Measurements from ENCODE around the gene ARHGEF4. TPM values are rescaled to one million over a fixed set of nuclear protein-coding genes. Genes with fewer than 3 reads are reported as not detected.
"Not testable (repeated sequence)": the region's sequence is repeated elsewhere in the genome, so short reads cannot be mapped to it uniquely, and the experiment has no call there.

The ARHGEF4 gene
- total and polyA plus RNA-seq, 2 donors = 2.9 to 6.5 TPM

GRCh38 chr2:131056204-131056931, 219.7 kb downstream of the ARHGEF4 start:
- Histone ChIP-seq H3K36me3 (ENCODE audit: control insufficient read depth in 2 of 2, insufficient read depth in 2 of 2, low read length in 1 of 2) (peaks cover 67 to 75% of the 10 kb centered on the region in 2 donors), H3K4me3 (ENCODE audit: low read length in 2 of 2) (no peak overlapping the region)

DNA sequence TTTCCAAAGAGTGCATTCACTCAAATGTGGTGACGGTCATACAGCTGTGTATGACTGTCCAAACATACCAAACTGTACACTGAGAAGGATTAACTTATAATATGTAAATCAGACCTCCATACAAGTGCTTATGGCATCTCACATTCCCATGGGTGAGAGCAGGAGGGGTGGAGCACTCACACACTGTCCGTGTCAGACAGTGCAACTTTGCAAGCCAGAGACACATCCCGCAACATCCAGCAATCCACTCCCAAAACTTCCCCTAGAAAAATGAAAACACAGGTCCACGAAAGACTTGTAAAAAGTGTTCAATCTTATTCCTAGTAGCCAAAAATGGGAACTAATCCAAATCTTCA, 220.2 kb downstream of the ARHGEF4 start:
- H3K36me3 ChIP-seq (ENCODE audit: control insufficient read depth in 2 of 2, insufficient read depth in 2 of 2, low read length in 1 of 2) = peaks cover 65 to 72% of the 10 kb centered on the region in 2 donors
- 96% methylated on average over 4 of the region's 4 CpGs for WGBS
- peaks cover 0 to 4% of the 10 kb centered on the region in 2 donors for H3K4me1 ChIP-seq (ENCODE audit: control insufficient read depth in 2 of 2, insufficient read depth in 2 of 2, low read length in 2 of 2)

More at GRCh38 chr2:131056204-131056931, 219.7 kb downstream of the ARHGEF4 start:
- H3K27me3 ChIP-seq (ENCODE audit: control insufficient read depth in 2 of 2, insufficient read depth in 1 of 2, low read length in 1 of 2) = no peaks in the 10 kb centered on the region
- no peak overlapping the region for H3K27ac ChIP-seq (ENCODE audit: low read depth in 1 of 2, low read length in 1 of 2)
- H3K9me3 ChIP-seq (ENCODE audit: control insufficient read depth in 2 of 2, insufficient read depth in 1 of 2, low read length in 1 of 2) = no peaks in the 10 kb centered on the region
- peaks cover 0 to 4% of the 10 kb centered on the region in 2 donors for H3K4me1 ChIP-seq (ENCODE audit: control insufficient read depth in 2 of 2, insufficient read depth in 2 of 2, low read length in 2 of 2)
- WGBS = 92% methylated on average over 5 of the region's 5 CpGs
- DNase-seq (ENCODE audit: low read depth in 6 of 9, low spot score in 9 of 9) = no peak

DNA sequence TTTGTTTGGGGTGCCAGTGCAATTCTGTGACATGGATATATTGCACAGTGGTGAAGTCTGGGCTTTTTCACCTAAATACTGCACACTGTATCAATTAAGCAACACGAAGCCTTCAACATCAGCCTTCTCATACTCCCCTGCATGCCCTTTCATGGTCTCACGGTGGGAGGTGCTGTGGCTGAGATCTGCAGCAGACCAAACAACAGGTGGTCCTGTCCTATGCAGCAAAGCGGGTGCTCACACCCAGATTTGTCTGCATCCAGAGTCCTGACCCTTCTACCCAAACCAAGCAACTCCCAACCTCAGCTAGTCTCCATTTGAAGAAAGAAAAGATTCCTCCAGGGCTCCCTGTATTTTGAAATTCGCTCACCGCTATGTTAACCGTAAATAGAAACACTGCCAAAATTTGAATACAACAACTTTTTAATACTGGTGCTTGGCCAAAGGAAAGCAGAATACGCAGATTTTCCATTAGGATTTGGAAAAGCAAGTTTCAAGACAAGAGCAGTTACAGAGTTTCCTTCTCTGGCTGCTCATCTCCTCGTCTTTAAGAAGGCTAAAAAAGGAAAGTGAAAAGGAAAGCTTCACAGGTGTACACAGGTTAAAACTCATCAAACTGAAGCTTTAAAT, 221.6 kb downstream of the ARHGEF4 start:
- no peak overlapping the region for H3K27ac ChIP-seq (ENCODE audit: low read depth in 1 of 2, low read length in 1 of 2)
- H3K9me3 ChIP-seq (ENCODE audit: control insufficient read depth in 2 of 2, insufficient read depth in 1 of 2, low read length in 1 of 2) = peaks cover 0 to 1% of the 10 kb centered on the region in 2 donors
- H3K27me3 ChIP-seq (ENCODE audit: control insufficient read depth in 2 of 2, insufficient read depth in 1 of 2, low read length in 1 of 2) = no peaks in the 10 kb centered on the region
- H3K36me3 ChIP-seq (ENCODE audit: control insufficient read depth in 2 of 2, insufficient read depth in 2 of 2, low read length in 1 of 2) = peaks cover 61 to 66% of the 10 kb centered on the region in 2 donors
- no peak overlapping the region for H3K4me3 ChIP-seq (ENCODE audit: low read length in 2 of 2)
- peaks cover 0 to 4% of the 10 kb centered on the region in 2 donors for H3K4me1 ChIP-seq (ENCODE audit: control insufficient read depth in 2 of 2, insufficient read depth in 2 of 2, low read length in 2 of 2)
- WGBS = 90% methylated on average over 8 of the region's 8 CpGs
- DNase-seq (ENCODE audit: low read depth in 6 of 9, low spot score in 9 of 9) = no peak

More for the DNA sequence above, 220.2 kb downstream of the ARHGEF4 start:
- no peaks in the 10 kb centered on the region for H3K9me3 ChIP-seq (ENCODE audit: control insufficient read depth in 2 of 2, insufficient read depth in 1 of 2, low read length in 1 of 2)
- no peaks in the 10 kb centered on the region for H3K27me3 ChIP-seq (ENCODE audit: control insufficient read depth in 2 of 2, insufficient read depth in 1 of 2, low read length in 1 of 2)
- H3K27ac ChIP-seq (ENCODE audit: low read depth in 1 of 2, low read length in 1 of 2) = no peak overlapping the region
- DNase-seq (ENCODE audit: low read depth in 6 of 9, low spot score in 9 of 9) = no peak
- no peak overlapping the region for H3K4me3 ChIP-seq (ENCODE audit: low read length in 2 of 2)

- H3K9me3 ChIP-seq (ENCODE audit: control insufficient read depth in 2 of 2, insufficient read depth in 1 of 2, low read length in 1 of 2) = peaks cover 0 to 1% of the 10 kb centered on the region in 2 donors
- no peaks in the 10 kb centered on the region for H3K27me3 ChIP-seq (ENCODE audit: control insufficient read depth in 2 of 2, insufficient read depth in 1 of 2, low read length in 1 of 2)
- no peak for DNase-seq (ENCODE audit: low read depth in 6 of 9, low spot score in 9 of 9)
- WGBS = 97% methylated on average over 4 of the region's 4 CpGs
- no peak overlapping the region for H3K27ac ChIP-seq (ENCODE audit: low read depth in 1 of 2, low read length in 1 of 2)
- no peak overlapping the region for H3K4me3 ChIP-seq (ENCODE audit: low read length in 2 of 2)
- H3K36me3 ChIP-seq (ENCODE audit: control insufficient read depth in 2 of 2, insufficient read depth in 2 of 2, low read length in 1 of 2) = peaks cover 63% of the 10 kb centered on the region in 2 donors
- H3K4me1 ChIP-seq (ENCODE audit: control insufficient read depth in 2 of 2, insufficient read depth in 2 of 2, low read length in 2 of 2) = peaks cover 0 to 4% of the 10 kb centered on the region in 2 donors
Observed at GRCh38 chr2:131058920-131059319, 222.2 kb downstream of the ARHGEF4 start.

GRCh38 chr2:131063501-131064283, 227.0 kb downstream of the ARHGEF4 start:
- H3K9me3 ChIP-seq (ENCODE audit: control insufficient read depth in 2 of 2, insufficient read depth in 1 of 2, low read length in 1 of 2) = peaks cover 0 to 1% of the 10 kb centered on the region in 2 donors
- no peaks in the 10 kb centered on the region for H3K27me3 ChIP-seq (ENCODE audit: control insufficient read depth in 2 of 2, insufficient read depth in 1 of 2, low read length in 1 of 2)
- no peak overlapping the region for H3K4me3 ChIP-seq (ENCODE audit: low read length in 2 of 2)
- no peak overlapping the region for H3K27ac ChIP-seq (ENCODE audit: low read depth in 1 of 2, low read length in 1 of 2)
- WGBS = 98% methylated on average over 11 of the region's 11 CpGs
- H3K36me3 ChIP-seq (ENCODE audit: control insufficient read depth in 2 of 2, insufficient read depth in 2 of 2, low read length in 1 of 2) = peaks cover 41 to 56% of the 10 kb centered on the region in 2 donors
- no peaks in the 10 kb centered on the region for H3K4me1 ChIP-seq (ENCODE audit: control insufficient read depth in 2 of 2, insufficient read depth in 2 of 2, low read length in 2 of 2)
- no peak for DNase-seq (ENCODE audit: low read depth in 6 of 9, low spot score in 9 of 9)

GRCh38 chr2:131064589-131065512, 228.1 kb downstream of the ARHGEF4 start:
- Histone ChIP-seq H3K27ac (ENCODE audit: low read depth in 1 of 2, low read length in 1 of 2) (no peak overlapping the region), H3K36me3 (ENCODE audit: control insufficient read depth in 2 of 2, insufficient read depth in 2 of 2, low read length in 1 of 2) (peaks cover 37 to 55% of the 10 kb centered on the region in 2 donors), H3K4me3 (ENCODE audit: low read length in 2 of 2) (no peak overlapping the region), H3K27me3 (ENCODE audit: control insufficient read depth in 2 of 2, insufficient read depth in 1 of 2, low read length in 1 of 2) (no peaks in the 10 kb centered on the region), H3K4me1 (ENCODE audit: control insufficient read depth in 2 of 2, insufficient read depth in 2 of 2, low read length in 2 of 2) (no peaks in the 10 kb centered on the region), H3K9me3 (ENCODE audit: control insufficient read depth in 2 of 2, insufficient read depth in 1 of 2, low read length in 1 of 2) (peaks cover 0 to 1% of the 10 kb centered on the region in 2 donors)
- DNase-seq (ENCODE audit: low read depth in 6 of 9, low spot score in 9 of 9) = no peak
- 96% methylated on average over 14 of the region's 14 CpGs for WGBS

GRCh38 chr2:131067465-131068125, 230.9 kb downstream of the ARHGEF4 start:
- DNase-seq (ENCODE audit: low read depth in 6 of 9, low spot score in 9 of 9) = no peak
- Histone ChIP-seq H3K4me1 (ENCODE audit: control insufficient read depth in 2 of 2, insufficient read depth in 2 of 2, low read length in 2 of 2) (no peaks in the 10 kb centered on the region), H3K27ac (ENCODE audit: low read depth in 1 of 2, low read length in 1 of 2) (no peak overlapping the region), H3K27me3 (ENCODE audit: control insufficient read depth in 2 of 2, insufficient read depth in 1 of 2, low read length in 1 of 2) (no peaks in the 10 kb centered on the region), H3K9me3 (ENCODE audit: control insufficient read depth in 2 of 2, insufficient read depth in 1 of 2, low read length in 1 of 2) (peaks cover 0 to under 1% of the 10 kb centered on the region in 2 donors), H3K36me3 (ENCODE audit: control insufficient read depth in 2 of 2, insufficient read depth in 2 of 2, low read length in 1 of 2) (peaks cover 44 to 63% of the 10 kb centered on the region in 2 donors), H3K4me3 (ENCODE audit: low read length in 2 of 2) (no peak overlapping the region)
- 94% methylated on average over 2 of the region's 2 CpGs for WGBS

- H3K9me3 ChIP-seq (ENCODE audit: control insufficient read depth in 2 of 2, insufficient read depth in 1 of 2, low read length in 1 of 2); H3K4me1 ChIP-seq (ENCODE audit: control insufficient read depth in 2 of 2, insufficient read depth in 2 of 2, low read length in 2 of 2); DNase-seq (ENCODE audit: low read depth in 6 of 9, low spot score in 9 of 9); H3K27ac ChIP-seq (ENCODE audit: low read depth in 1 of 2, low read length in 1 of 2); H3K4me3 ChIP-seq (ENCODE audit: low read length in 2 of 2); H3K27me3 ChIP-seq (ENCODE audit: control insufficient read depth in 2 of 2, insufficient read depth in 1 of 2, low read length in 1 of 2): not testable (repeated sequence)
- WGBS = 97% methylated on average over 6 of the region's 6 CpGs
- peaks cover 43 to 62% of the 10 kb centered on the region in 2 donors for H3K36me3 ChIP-seq (ENCODE audit: control insufficient read depth in 2 of 2, insufficient read depth in 2 of 2, low read length in 1 of 2)
Observed at GRCh38 chr2:131068172-131068571, 231.5 kb downstream of the ARHGEF4 start.

Measured in thymus (tissue), 11 donors.